HEK293T (cell line): ENCODE data around the gene GALNT16.
"Not testable (repeated sequence)": the region's sequence is repeated elsewhere in the genome, so short reads cannot be mapped to it uniquely, and the experiment has no call there.

Experiments
- CTCF ChIA-PET: fragments of 350-600 bp; formaldehyde crosslinking; extraction: SDS; loops from one replicate; lab custom pipeline; 2021; ENCODE audit warnings: antibody characterized with exemption, inconsistent platforms; lab: Yijun Ruan, JAX
- POLR2A ChIA-PET: fragments of 350-600 bp; formaldehyde crosslinking; extraction: SDS; loops from one replicate; lab custom pipeline; 2020; ENCODE audit warnings: antibody characterized with exemption, inconsistent platforms; lab: Yijun Ruan, JAX
- DNase-seq: peaks from one replicate; pipeline ENCODE4 v3.0.0; 2012; ENCODE audit warnings: mixed read lengths; ENCODE audit errors: extremely low spot score
- ARNT ChIP-seq: fragments of 450-650 bp; IDR thresholded peaks from 2 replicates; pipeline ENCODE4 v1.6.1; 2017; ENCODE audit warnings: mild to moderate bottlenecking
- BHLHE40 ChIP-seq: fragments of 450-650 bp; IDR thresholded peaks from 2 replicates; pipeline ENCODE4 v1.6.1; 2016; ENCODE audit warnings: mild to moderate bottlenecking, moderate library complexity, borderline replicate concordance
- CTBP1 ChIP-seq: fragments of 450-650 bp; IDR thresholded peaks from 2 replicates; pipeline ENCODE4 v1.6.1; 2016; ENCODE audit warnings: borderline replicate concordance
- ELF4 ChIP-seq: fragments of 450-650 bp; IDR thresholded peaks from 2 replicates; pipeline ENCODE4 v1.6.1; 2017; ENCODE audit warnings: antibody characterized with exemption
- FOXA1 ChIP-seq: fragments of 450-650 bp; IDR thresholded peaks from 2 replicates; pipeline ENCODE4 v1.6.1; 2016; ENCODE audit warnings: mild to moderate bottlenecking
- FOXK2 ChIP-seq: fragments of 450-650 bp; IDR thresholded peaks from 2 replicates; pipeline ENCODE4 v1.6.1; 2016; ENCODE audit warnings: mild to moderate bottlenecking
- FOXM1 ChIP-seq: fragments of 450-650 bp; IDR thresholded peaks from 2 replicates; pipeline ENCODE4 v1.6.1; 2017; ENCODE audit warnings: mild to moderate bottlenecking, borderline replicate concordance
- HDGF ChIP-seq: fragments of 450-650 bp; IDR thresholded peaks from 2 replicates; pipeline ENCODE4 v1.6.1; 2017; ENCODE audit warnings: antibody characterized with exemption, borderline replicate concordance
- L3MBTL2 ChIP-seq: fragments of 450-650 bp; conservative IDR thresholded peaks from 2 replicates; pipeline ENCODE4 v1.6.1; 2016; ENCODE audit warnings: mild to moderate bottlenecking
- LEF1 ChIP-seq: fragments of 450-650 bp; IDR thresholded peaks from 2 replicates; pipeline ENCODE4 v1.6.1; 2017; ENCODE audit warnings: mild to moderate bottlenecking, borderline replicate concordance
- NFRKB ChIP-seq: fragments of 450-650 bp; IDR thresholded peaks from 2 replicates; pipeline ENCODE4 v1.6.1; 2016; ENCODE audit warnings: mild to moderate bottlenecking, moderate library complexity
- PKNOX1 ChIP-seq: fragments of 450-650 bp; IDR thresholded peaks from 2 replicates; pipeline ENCODE4 v1.6.1; 2016
- SP1 ChIP-seq: fragments of 450-650 bp; IDR thresholded peaks from 2 replicates; pipeline ENCODE4 v1.6.1; 2017
- SUZ12 ChIP-seq: fragments of 450-650 bp; IDR thresholded peaks from 2 replicates; pipeline ENCODE4 v1.6.1; 2016; ENCODE audit warnings: mild to moderate bottlenecking
- TARDBP ChIP-seq: fragments of 450-650 bp; IDR thresholded peaks from 2 replicates; pipeline ENCODE4 v1.6.1; 2016
- ZNF384 ChIP-seq: fragments of 450-650 bp; IDR thresholded peaks from 2 replicates; pipeline ENCODE4 v1.6.1; 2016

GALNT16 gene

GRCh38 chr14:69268223-69268622 lies 8.3 kb downstream of the GALNT16 start:
- ChIA-PET POLR2A (no interaction called here), CTCF (no interaction called here)
- no peak for TF ChIP-seq ELF4
- TF ChIP-seq TARDBP: no peak
- no peak for DNase-seq

GRCh38 chr14:69268763-69269162 lies 8.8 kb downstream of the GALNT16 start:
- no peak for TF ChIP-seq ELF4
- TF ChIP-seq HDGF: no peak
- TF ChIP-seq TARDBP: no peak
- no peak for TF ChIP-seq BHLHE40
- TF ChIP-seq NFRKB: no peak
- TF ChIP-seq L3MBTL2: no peak
- no peak for TF ChIP-seq FOXK2
- TF ChIP-seq CTBP1: no peak
- no peak for TF ChIP-seq SUZ12
- ChIA-PET CTCF (no interaction called here), POLR2A (no interaction called here)
- DNase-seq: no peak

- TF ChIP-seq TARDBP: peak; percentile 59
- TF ChIP-seq ARNT: no peak
- no peak for DNase-seq
- ChIA-PET POLR2A (no interaction called here), CTCF (no interaction called here)
These were observed 9.4 kb downstream of the GALNT16 start for GRCh38 chr14:69269381-69269780.

GRCh38 chr14:69270097-69270496 lies 10.1 kb downstream of the GALNT16 start:
- ChIA-PET POLR2A (no interaction called here), CTCF (interaction anchor here (0.6 kb wide), 1 partner anchor 305 kb away, joined by 6 read pairs; the partner anchor contains the start of gene CCDC177)
- DNase-seq: no peak
- TF ChIP-seq LEF1: no peak
- TF ChIP-seq ARNT: no peak

- CTCF ChIA-PET: interaction anchor here (0.6 kb wide), 1 partner anchor 304 kb away, joined by 6 read pairs; the partner anchor contains the start of gene CCDC177
- POLR2A ChIA-PET: no interaction called here
- no peak for DNase-seq
- no peak for TF ChIP-seq FOXM1
- TF ChIP-seq SUZ12: no peak
- no peak for TF ChIP-seq FOXA1
These were observed 11.1 kb downstream of the GALNT16 start for GRCh38 chr14:69270795-69271708.

- TF ChIP-seq ARNT (no peak), FOXK2 (no peak), L3MBTL2 (no peak), BHLHE40 (no peak), FOXA1 (no peak), CTBP1 (no peak), FOXM1 (no peak), SUZ12 (no peak), ZNF384 (no peak), NFRKB (no peak), PKNOX1 (no peak), SP1 (no peak), LEF1 (no peak), TARDBP (no peak), ELF4 (no peak), HDGF (no peak)
- POLR2A ChIA-PET: interaction anchor here (1.0 kb wide), 1 partner anchor 124 kb away, joined by 3 read pairs; the partner anchor contains the start of genes ERH and SLC39A9
- DNase-seq: no peak
- CTCF ChIA-PET: no interaction called here
These were observed 14.4 kb downstream of the GALNT16 start for GRCh38 chr14:69274321-69274720.

- ChIA-PET CTCF (interaction anchor here (0.9 to 1.1 kb wide), 2 partner anchors 14 to 146 kb away, joined by 3 to 4 read pairs; no protein-coding TSS in a partner anchor), POLR2A (interaction anchor here (1.0 kb wide), 1 partner anchor 123 kb away, joined by 3 read pairs; the partner anchor contains the start of genes ERH and SLC39A9)
- TF ChIP-seq SUZ12 (no peak), FOXA1 (no peak), ZNF384 (no peak), L3MBTL2 (no peak), FOXM1 (no peak), CTBP1 (no peak), LEF1 (no peak), ARNT (no peak), HDGF (no peak)
- no peak for DNase-seq
These were observed 15.4 kb downstream of the GALNT16 start for GRCh38 chr14:69275331-69275730.

GRCh38 chr14:69277356-69277755 lies 17.4 kb downstream of the GALNT16 start:
- POLR2A ChIA-PET: not testable (repeated sequence)

More at GRCh38 chr14:69277356-69277755, 17.4 kb downstream of the GALNT16 start:
- CTCF ChIA-PET, DNase-seq: not testable (repeated sequence)
